GM12892 (cell line): ENCODE measurements around the gene EOGT.

Experiments
- POLR2A ChIP-seq: IDR thresholded peaks from 2 replicates; pipeline ENCODE4 v1.6.1; 2011; ENCODE audit warnings: low read depth, low read length, control low read depth
- TAF1 ChIP-seq: IDR thresholded peaks from 2 replicates; pipeline ENCODE4 v1.6.1; 2011; ENCODE audit warnings: low read depth, mild to moderate bottlenecking, control low read depth, low read length, borderline replicate concordance

GRCh38 chr3:68957895-68958294, 55.6 kb downstream of the EOGT start:
- no peak for TF ChIP-seq POLR2A
- TF ChIP-seq TAF1: no peak
